ENCODE data around the gene FNDC5.
"Not testable (repeated sequence)": the region's sequence is repeated elsewhere in the genome, so short reads cannot be mapped to it uniquely, and the experiment has no call there.

The FNDC5 gene

DNA sequence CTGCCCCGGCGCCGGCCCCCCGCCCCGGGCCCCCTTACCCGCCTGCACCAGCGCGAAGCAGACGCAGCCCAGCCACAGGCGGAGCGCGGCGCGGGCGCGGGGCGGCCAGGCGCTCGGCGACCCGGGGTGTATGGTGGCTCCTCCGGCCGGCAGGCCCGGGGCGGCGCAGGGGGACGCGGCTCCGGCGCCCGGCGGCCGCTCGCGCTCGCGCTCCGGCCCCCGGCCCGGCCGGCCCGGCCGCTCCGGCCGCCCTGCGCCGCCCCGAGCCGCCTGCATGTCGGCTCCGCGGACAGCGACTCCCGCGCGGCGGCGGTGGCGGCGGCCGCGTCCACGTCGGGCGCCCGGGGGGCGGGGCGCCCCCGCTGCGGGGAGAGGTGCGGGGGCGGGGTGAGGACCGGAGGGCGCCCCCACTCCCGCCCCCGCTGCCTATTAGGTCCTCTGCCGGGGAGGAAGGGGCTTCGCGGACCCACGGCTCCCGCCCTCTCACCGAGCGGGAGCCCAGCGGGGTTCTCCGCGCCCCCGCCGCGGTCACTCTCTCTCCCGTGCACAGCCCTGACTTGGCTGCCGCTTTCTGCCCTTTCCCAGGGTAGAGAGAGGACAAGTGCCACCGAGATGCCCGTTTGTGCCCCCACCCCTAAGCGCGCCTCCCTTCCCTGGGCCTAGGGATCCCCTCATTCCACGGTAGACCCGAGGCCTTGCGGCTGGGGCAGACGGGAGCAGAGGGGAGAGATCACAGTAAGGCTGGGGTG lies at the start of gene FNDC5:
Gene FNDC5 (minus strand): TSS at position 298 of the 749 bp plus-strand sequence.
- no peak for DNase-seq

DNA sequence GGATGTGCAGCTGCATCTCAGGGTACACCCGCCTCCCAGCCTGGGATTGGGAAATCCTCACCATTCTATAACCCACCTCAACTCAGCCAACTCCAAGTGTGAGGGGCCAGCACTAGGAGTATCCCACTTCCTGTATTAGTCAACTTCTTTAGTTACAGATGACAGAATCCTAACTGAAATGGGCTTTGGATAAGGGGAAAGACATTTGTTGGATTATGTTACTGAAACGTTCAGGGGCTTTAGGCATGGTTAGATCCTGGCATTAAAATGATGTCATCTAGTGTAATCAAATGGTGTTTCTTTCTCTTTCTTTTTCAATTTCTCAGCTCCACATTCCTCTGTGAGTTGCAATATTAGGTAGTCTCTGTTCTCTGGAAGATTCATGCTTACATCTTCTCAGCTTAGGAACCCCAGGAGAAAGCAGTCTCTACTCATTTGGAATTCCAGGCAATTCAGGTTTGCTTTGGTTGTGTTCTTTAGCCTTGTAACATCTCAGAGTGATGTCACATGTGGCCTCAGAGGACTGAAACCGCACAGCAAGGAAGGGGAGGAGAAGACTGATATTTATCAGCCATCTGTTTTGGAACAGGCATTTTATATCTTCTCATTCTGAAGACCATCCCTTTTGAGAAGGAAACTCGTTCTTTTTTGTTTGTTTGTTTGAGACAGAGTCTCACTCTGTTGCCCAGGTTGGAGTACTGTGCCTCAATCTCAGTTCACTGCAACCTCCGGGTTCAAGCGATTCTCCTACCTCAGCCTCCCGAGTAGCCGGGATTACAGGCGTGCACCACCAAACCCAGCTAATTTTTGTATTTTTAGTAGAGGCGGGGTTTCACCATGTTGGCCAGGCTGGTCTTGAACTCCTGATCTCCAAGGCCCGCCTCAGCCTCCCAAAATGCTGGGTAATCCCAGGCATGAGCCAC lies 49.4 kb upstream of the FNDC5 start:
- DNase-seq: no peak

DNA sequence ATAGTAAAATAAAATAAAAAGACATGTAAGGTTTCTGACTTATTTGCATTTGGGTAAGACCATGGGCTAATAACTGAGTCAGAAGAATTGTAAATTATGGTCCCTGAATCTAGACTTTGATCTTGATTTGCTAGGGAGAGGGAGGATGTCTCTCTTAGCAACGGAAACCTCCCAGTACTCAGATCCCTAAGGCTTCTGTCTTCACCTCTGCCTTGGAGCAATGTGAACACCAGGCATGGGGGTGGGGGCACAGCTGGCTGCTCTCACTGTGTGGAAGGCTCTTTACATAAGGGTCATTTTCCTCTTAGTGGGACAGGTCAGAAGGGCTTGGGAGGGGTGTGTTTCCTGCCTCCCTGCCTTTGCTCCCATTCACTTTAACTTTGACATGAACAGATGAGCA lies 47.5 kb upstream of the FNDC5 start:
- DNase-seq: no peak

DNA sequence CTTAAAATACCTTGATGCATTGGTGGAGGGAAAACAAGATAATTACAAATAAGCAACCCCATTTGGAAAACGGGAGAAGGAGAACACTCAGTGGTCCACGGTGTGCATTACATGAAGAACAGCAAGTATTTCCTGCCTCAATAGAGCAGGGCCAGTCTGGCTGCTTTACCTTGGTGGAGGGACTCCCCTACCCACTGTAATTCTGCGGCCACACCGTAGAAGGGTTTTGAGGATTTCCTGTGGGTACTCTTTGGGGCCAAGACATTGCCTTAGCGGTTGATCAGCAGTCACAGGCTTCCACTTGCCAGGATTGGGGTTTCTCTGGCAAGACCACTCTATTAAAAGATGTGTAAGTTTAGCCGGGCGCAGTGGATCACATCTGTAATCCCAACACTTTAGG lies 46.8 kb upstream of the FNDC5 start:
- DNase-seq: no peak

DNA sequence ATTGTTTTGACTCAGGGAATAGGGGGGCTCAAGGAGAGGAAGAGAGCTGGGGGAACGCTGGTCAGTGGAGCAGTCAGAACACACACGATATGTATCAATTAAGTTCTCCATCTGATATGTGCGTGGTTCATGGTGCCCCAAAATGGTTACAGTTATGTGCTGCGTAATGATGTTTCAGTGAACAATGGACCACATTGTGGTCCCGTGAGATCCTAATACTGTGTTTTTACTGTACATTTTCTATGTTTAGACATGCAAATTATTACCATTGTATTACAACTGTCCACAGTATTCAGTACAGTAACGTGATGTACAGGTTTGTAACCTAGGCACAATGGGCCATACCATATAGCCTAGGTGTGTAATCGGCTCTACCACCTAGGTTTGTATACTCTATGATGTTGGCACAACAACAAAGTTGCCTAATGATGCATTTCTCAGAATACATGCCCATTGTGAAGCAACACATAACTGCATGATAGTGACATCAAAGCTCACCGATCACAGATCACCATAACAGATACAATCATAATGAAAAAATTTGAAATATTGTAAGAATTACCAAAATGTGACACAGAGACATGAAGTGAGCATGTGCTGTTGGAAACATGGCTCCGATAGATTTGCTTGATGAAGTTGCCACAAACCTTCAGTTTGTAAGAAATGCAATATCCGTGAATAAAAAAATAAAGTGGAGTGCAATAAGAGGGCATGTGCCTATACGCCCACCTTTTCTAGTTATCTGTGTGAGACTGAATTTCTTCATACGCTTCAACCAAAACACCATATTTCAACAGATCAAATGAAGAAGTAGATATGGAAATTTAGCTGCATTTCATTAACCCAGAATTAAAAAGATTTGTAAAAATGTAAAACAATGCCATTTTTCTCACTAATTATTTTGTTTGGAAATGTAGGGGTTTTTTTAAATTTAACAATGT lies 45.3 kb upstream of the FNDC5 start:
- no peak for DNase-seq

DNA sequence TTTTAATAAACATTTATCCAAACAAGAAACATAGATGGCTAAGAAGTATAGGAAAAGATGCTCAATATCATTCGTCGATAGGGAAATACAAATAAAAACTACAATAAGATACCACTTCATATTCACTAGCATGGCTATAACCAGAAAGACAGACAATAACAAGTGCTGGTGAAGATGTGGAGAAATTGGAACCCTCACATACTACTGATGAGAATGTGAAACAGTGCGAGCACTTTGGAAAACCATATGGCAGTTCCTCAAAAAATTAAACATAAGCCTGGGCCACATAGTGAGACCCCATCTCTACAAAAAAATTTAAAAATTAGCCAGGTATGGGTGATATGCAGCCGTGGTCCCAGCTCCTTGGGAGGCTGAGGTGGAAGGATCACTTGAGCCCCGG lies 39.6 kb upstream of the FNDC5 start:
- DNase-seq: no peak

DNA sequence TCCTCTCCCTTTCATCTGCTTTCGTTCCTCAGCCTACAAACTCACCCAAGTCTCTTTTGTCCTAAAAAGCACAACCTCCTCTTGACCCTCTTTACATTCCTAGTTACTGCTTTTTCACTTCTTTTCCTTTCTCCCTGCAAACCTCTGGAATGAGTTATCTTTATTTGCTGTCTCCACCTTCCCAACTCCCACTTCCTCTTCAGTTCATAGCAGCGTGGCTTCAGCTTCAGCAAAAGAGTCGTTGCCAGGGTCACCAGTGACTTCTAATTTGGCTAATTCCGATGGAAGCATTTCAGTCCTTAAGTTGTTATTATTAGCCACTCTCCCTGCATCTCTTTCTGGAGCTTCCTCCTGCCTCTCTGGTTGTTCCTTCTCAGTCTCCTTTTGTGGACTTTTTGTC lies 36.7 kb upstream of the FNDC5 start:
- DNase-seq: no peak

DNA sequence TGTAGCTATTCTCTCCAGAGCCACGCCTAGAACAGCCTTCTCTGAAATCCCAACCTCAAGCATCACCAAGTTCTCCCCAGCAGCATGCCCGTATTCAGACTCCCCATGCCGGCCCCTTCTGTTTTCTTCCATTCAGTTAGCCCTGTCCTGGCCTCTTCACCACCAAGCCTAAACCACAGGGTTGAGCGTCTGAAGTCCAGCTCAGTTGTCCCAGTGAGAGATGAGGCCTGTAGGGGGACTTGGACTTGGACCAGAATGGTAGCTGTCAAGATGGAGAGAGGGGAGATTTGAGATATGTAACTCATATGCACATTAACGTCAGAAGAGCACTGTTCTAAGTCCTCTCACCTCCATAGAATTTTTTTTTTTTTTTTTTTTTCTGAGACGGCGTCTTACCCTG lies 35.9 kb upstream of the FNDC5 start:
- DNase-seq: no peak

DNA sequence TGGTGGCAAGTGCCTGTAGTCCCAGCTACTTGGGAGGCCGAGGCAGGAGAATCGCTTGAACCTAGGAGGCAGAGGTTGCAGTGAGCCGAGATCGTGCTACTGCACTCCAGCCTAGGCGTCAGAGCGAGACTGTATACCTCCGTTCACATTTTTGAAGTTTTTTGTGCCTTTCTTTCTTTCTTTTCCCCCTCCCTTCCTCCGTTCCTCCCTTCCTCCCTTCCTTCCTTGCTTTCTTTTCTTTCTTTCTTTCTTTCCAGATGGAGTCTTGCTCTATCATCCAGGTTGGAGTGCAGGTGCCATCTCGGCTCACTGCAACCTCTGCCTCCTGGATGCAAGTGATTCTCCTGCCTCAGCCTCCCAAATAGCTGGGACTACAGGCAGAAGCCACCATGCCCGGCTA lies 34.9 kb upstream of the FNDC5 start:
- not testable (repeated sequence) for DNase-seq

DNA sequence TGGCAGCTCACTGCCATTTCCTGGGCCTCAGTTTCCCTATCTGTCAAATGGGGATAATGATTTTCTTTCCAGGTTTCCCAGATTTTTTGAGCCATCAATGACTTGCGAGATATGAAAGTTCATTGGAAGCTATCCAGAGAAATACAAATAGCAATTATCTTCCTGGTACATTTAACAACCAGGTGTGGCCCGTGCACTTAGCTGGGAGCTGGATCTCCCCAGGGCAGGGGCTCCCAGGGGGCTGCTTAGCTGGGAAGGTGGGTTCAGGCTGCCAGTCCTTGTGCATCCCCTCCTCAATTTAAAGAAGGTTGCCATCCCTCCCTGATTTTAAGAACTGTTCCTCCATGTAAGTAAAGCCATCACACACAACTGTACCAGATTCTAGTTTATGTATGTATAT lies 34.1 kb upstream of the FNDC5 start:
- no peak for DNase-seq

DNA sequence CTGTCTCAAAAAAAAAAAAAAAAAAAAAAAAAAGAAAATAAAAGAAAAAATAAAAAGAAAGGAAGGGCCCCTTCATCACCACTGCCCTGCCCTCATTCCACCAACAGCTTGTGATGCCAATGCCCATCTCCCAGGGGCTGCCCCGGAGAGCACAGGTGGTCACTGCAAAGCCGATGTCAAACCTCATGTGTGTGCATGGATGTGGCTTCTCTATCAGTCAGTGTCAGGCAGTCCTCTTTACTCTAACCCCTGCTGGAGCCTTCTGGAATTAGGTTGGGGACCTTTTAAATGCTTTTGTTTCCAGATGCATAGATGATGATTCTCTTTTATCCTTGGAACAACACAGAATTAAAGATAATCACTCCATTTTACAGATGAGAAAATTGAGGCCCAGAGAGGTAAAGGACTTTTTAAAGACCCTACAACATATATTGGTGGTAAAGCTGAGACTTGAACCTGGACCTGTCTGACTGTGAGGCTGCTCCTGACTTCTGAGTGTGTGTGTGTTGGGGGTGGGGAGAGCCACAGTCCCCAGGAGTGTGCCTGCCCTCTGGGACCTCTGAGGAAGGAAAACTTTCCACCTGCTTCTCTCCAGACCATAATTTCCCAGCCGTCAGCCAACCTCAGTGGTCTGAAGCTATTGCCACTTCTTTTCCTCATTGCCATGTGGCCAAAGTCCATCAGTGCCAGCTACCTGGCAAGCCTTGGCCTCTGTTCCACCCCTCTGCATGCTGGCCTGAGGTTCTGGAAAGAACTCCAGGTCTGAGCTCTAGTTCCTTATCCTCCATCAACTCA lies 33.5 kb upstream of the FNDC5 start:
- no peak for DNase-seq

DNA sequence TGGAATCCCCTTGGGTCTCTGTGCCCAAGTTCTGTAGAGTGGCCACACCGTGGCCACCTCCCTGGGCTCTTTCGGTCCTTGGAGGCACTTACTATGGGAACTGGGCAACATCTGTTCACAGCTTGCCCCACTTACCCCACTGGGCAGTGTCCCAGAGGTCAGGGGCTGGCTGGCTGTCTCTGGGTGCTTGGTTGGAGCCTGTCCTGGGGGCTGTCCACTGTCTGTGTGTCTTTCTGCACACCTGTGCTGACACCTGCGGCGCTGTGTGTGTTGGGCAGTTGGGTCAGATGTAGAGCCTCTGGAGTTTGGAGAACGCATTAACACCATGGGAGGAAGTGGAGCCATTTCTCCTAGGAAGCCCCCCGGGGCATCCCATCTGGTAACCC lies 31.8 kb upstream of the FNDC5 start:
- DNase-seq: no peak

DNA sequence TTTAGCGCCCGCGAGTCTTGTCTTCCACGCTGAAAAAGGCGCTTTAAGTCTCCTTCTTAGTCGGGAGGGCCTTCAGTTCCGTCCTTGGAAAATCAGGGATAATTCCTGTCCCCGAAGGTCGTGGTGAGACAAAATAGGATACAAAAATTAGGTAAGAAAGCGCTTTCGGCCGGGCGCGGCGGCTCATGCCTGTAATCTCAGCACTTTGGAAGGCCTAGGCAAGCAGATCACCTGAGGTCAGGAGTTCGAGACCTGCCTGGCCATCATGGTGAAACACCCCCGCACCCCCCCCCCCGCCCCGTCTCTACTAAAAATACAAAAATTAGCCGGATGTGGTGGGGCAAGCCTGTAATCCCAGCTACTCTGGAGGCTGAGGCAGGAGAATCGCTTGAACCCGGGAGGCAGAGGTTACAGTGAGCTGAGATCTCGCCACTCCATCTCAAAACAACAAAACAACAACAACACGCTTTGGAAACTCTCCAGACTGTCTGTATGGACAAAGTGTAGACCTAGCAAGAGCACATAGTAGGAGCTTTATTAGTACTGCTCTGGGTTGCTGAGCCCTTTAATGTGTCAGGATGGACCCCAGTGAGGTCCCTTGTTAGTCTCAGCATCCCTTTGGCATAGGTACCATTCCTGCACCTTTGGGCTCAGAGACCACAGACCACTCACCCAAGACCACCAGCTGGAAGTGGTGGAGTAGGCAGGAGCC lies 31.3 kb upstream of the FNDC5 start:
- DNase-seq: no peak

DNA sequence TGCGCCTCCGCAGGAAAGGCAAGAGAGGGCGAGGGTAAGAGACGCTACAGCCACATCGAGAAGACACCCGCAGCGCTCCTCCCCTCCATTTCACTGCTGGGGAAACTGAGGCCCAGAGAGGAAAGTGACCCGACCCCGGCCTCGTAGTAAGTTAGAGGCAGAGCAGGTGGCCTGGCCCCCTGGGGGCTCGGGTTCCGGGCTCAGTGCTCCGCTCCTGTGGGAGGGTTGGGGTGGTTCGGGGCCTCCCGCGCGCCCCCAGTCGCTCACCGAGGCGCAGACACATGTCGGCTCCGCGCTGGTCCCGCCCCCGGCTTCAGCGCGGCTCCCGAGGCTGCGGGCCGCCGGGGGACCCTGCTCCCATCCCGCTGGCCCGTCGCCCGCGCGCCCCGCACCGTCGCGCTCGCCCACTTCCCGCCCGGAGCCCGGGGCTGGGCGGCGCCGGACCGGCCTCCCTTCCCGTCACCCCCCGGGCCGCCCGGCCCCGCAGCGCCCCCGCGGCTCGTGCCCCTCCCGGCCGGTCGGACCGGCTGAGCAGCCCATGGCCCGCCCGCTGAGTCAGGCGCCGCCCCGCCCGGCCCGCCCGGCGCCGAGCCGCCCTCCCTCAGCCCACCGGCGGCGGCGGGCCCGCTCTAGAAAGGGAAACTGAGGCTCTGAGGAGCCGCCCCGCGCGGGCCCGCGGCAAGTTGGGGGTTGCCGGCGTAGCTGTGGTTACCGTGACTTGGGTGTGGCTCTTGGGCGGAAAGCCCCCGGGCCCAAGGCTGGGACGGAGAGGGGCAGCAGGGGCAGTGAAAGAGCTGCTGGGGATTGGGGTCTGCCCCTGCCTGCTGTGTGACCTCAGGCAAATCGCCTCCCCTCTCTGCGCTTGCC lies 30.5 kb upstream of the FNDC5 start, which contains the start of gene TMEM54:
Gene TMEM54 (minus strand): TSS at position 434 of the 867 bp plus-strand sequence. CDS start 151 bp downstream, at position 283.
- DNase-seq: no peak

DNA sequence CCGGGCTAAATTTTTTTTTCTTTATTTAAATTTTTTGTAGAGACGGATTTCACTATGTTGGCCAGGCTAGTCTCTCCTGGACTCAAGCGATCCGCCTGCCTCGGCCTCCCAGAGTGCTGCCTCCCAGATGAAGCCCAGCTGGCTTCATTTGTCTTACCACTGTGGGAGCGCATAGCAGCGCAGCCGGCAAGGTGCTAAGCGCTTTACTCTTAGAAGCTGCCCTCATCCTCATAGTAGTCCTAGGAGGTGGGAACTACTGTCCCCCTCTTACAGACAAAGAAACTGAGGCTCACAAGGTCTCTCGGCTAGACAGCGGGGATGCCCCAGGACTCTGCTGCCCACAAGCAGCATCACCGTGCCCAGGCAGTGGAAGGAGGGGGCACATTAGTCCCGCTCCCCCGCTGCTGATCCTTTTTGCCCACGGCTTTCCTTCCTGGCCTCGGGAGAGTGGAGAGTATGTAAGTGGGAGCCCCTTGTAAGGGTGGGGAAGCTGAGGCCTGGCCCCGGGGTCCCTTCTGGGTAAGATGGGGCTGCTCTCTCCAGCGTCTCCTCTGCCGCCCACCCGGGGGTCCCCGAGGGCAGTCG lies 29.8 kb upstream of the FNDC5 start:
- no peak for DNase-seq

DNA sequence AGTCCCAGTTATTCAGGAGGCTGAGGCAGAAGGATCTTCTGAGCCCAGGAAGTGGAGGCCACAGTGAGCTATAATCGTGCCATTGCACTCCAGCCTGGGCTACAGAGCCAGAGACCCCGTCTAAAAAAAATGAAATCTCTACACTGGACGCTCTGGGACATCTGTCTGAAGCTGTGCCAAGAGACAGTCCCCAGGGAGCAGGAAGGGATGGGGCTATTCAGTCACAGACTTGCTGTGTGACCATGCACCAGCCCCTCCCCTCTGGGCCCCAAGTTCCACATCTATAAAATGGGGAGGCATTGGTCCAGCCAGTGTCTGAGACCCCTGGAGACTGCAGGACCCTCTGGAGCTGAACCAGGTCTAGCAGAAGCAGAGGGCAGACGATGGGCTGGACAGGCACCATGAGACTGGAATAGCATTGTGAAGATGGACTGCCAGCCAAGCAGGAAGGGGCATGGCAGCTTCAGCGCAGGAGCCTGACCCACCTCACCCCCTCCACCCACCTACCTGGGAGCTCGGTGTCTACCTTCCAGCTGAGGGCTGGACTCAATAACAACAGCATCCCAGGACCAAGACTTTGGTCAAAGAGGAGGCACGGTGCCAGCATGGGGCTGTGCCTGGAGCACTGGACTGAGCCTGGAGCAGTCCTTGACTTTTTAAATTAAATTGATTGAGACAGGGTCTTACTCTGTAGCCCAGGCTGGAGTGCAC lies 29.0 kb upstream of the FNDC5 start:
- DNase-seq: no peak

DNA sequence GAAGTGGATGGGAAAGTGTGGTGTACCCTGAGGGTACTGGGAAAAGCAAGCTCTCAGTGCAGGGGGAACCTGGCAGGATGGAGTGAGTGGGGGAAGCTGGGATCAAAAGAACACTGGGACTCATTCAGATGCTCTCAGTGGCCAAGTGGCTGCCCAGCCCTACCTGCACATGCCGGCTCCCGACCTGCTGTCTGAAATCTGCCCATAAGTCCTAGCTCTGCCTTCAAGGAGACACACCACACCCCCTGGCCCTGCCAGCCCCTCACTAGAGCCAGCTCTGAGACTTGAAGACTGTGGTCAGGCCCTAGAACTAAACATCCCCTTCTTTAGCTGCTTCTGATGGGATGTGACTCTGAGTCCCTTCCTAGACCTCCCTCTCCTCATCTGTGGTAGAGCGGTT lies 28.2 kb upstream of the FNDC5 start:
- no peak for DNase-seq

DNA sequence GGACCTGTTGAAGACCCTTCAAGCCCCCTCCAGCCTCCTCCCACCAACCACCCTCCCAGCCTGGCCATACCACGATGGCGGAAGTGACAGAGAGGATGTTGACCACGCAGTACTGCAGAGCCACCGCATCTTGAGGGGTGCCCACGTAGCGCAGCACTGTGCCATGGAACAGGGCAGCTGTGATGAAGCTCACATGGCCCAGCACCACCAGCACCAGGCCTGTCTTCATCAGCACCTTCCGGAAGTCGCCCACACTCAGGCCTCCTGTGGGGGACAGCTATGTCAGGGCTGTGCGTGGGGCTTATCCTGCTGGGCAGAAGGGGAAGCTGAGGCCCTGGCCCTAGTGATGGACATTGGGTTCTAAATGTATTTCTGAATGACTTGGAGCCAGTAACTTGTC lies 27.3 kb upstream of the FNDC5 start:
- no peak for DNase-seq
